Erythroblast (primary cell): ENCODE results near the gene FFAR2.

Experiments
- DNase-seq, 2 experiments: peaks; one replicate each; lab custom pipeline; 2025; lab: John Stamatoyannopoulos, UW
- GATA1 ChIP-seq: IDR thresholded peaks from 2 replicates; pipeline ENCODE4 v1.6.1; 2011; ENCODE audit warnings: low read depth, mild to moderate bottlenecking, control low read depth, low read length, moderate library complexity
- POLR2A ChIP-seq: IDR thresholded peaks from 2 replicates; pipeline ENCODE4 v1.6.1; 2011; ENCODE audit warnings: mild to moderate bottlenecking, low read length

The FFAR2 gene

GRCh38 chr19:35497406-35497805 lies 49.3 kb downstream of the FFAR2 start:
- TF ChIP-seq GATA1 (no peak), POLR2A (no peak)
- no peak for DNase-seq

- TF ChIP-seq GATA1 (no peak), POLR2A (no peak)
- DNase-seq: no peak
Measured at GRCh38 chr19:35498220-35498619, 50.2 kb downstream of the FFAR2 start.

GRCh38 chr19:35498984-35499527 lies 51.0 kb downstream of the FFAR2 start:
- TF ChIP-seq POLR2A (no peak), GATA1 (no peak)
- no peak for DNase-seq

- no peak for DNase-seq
- no peak for TF ChIP-seq GATA1
- no peak for TF ChIP-seq POLR2A
Measured at GRCh38 chr19:35500611-35501010, 52.6 kb downstream of the FFAR2 start.
